H9 (cell line): ENCODE measurements around the gene PFKFB2. TPM values are rescaled to one million over a fixed set of nuclear protein-coding genes. Genes with fewer than 3 reads are reported as not detected.
A peak's percentile ranks its signal among the peaks of the same experiment; 100 is the strongest.

Source experiments
- DNase-seq: peaks from one replicate; pipeline ENCODE4 v3.0.0-alpha.2; 2017
- H2AFZ ChIP-seq: one replicate; pipeline ENCODE4 v1.6.1; 2013; ENCODE audit warnings: mild to moderate bottlenecking, low read length, control low read depth, moderate library complexity
- H2AK5ac ChIP-seq: 2 replicates; pipeline ENCODE4 v1.6.1; 2013; ENCODE audit warnings: low read length, control low read depth, mixed read lengths; ENCODE audit not compliant: insufficient read length
- H2BK120ac ChIP-seq: one replicate; pipeline ENCODE4 v1.6.1; 2013; ENCODE audit warnings: low read depth, mild to moderate bottlenecking, low read length, control low read depth, inconsistent platforms; ENCODE audit not compliant: poor library complexity, severe bottlenecking
- H2BK12ac ChIP-seq: 2 replicates; pipeline ENCODE4 v1.6.1; 2013; ENCODE audit warnings: low read length, control low read depth, mixed read lengths, low read depth; ENCODE audit not compliant: insufficient read length
- H2BK15ac ChIP-seq: 2 replicates; pipeline ENCODE4 v1.6.1; 2013; ENCODE audit warnings: low read depth, low read length, control low read depth
- H2BK20ac ChIP-seq: one replicate; pipeline ENCODE4 v1.6.1; 2013; ENCODE audit warnings: low read depth, mild to moderate bottlenecking, low read length, control low read depth, inconsistent platforms; ENCODE audit not compliant: poor library complexity, severe bottlenecking
- H2BK5ac ChIP-seq: 2 replicates; pipeline ENCODE4 v1.6.1; 2013; ENCODE audit warnings: low read length, control low read depth, mixed read lengths; ENCODE audit not compliant: insufficient read length
- H3K14ac ChIP-seq: 2 replicates; pipeline ENCODE4 v1.6.1; 2013; ENCODE audit warnings: low read length, control low read depth; ENCODE audit not compliant: insufficient read depth
- H3K18ac ChIP-seq: 2 replicates; pipeline ENCODE4 v1.6.1; 2013; ENCODE audit warnings: low read depth, mild to moderate bottlenecking, mixed read lengths, low read length, control low read depth; ENCODE audit not compliant: insufficient read length
- H3K23ac ChIP-seq: 2 replicates; pipeline ENCODE4 v1.6.1; 2013; ENCODE audit warnings: low read length, control low read depth, mixed read lengths, low read depth; ENCODE audit not compliant: insufficient read length
- H3K23me2 ChIP-seq: 2 replicates; pipeline ENCODE4 v1.6.1; 2013; ENCODE audit warnings: low read depth, mild to moderate bottlenecking, mixed read lengths, low read length, control low read depth; ENCODE audit not compliant: insufficient read length, poor library complexity, severe bottlenecking
- H3K27ac ChIP-seq: 2 replicates; pipeline ENCODE4 v1.5.1; 2013; ENCODE audit warnings: low read length, control low read depth, mixed read lengths, low read depth; ENCODE audit not compliant: insufficient read length
- H3K27me3 ChIP-seq: 2 replicates; pipeline ENCODE4 v1.6.1; 2013; ENCODE audit warnings: low read length, control low read depth, inconsistent platforms; ENCODE audit not compliant: insufficient read depth
- H3K4ac ChIP-seq: 2 replicates; pipeline ENCODE4 v1.6.1; 2013; ENCODE audit warnings: low read depth, mild to moderate bottlenecking, control low read depth, inconsistent platforms, low read length, moderate library complexity
- H3K4me1 ChIP-seq: 2 replicates; pipeline ENCODE4 v1.6.1; 2013; ENCODE audit warnings: low read length, control low read depth, inconsistent platforms; ENCODE audit not compliant: insufficient read depth
- H3K4me2 ChIP-seq: 2 replicates; pipeline ENCODE4 v1.6.1; 2013; ENCODE audit warnings: low read length, control low read depth, mixed read lengths; ENCODE audit not compliant: insufficient read length, insufficient read depth
- H3K56ac ChIP-seq: 2 replicates; pipeline ENCODE4 v1.6.1; 2013; ENCODE audit warnings: low read depth, mild to moderate bottlenecking, mixed read lengths, low read length, control low read depth; ENCODE audit not compliant: insufficient read length
- H3K79me1 ChIP-seq: 2 replicates; pipeline ENCODE4 v1.6.1; 2013; ENCODE audit warnings: low read depth, mild to moderate bottlenecking, moderate library complexity, low read length, control low read depth, inconsistent platforms; ENCODE audit not compliant: insufficient read depth, poor library complexity, severe bottlenecking
- H3K79me2 ChIP-seq: 2 replicates; pipeline ENCODE4 v1.6.1; 2013; ENCODE audit warnings: low read length, control low read depth, inconsistent platforms; ENCODE audit not compliant: insufficient read depth
- H3K9ac ChIP-seq: 2 replicates; pipeline ENCODE4 v1.6.1; 2013; ENCODE audit warnings: low read length, control low read depth, mixed read lengths; ENCODE audit not compliant: insufficient read length; ENCODE audit errors: extremely low read depth
- H3K9me3 ChIP-seq: one replicate; pipeline ENCODE4 v1.6.1; 2013; ENCODE audit warnings: low read depth, low read length, inconsistent platforms; ENCODE audit not compliant: control insufficient read depth
- H3T11ph ChIP-seq: one replicate; pipeline ENCODE4 v1.6.1; 2013; ENCODE audit warnings: mild to moderate bottlenecking, low read length, control low read depth, inconsistent platforms
- H4K20me1 ChIP-seq: one replicate; pipeline ENCODE4 v1.6.1; 2013; ENCODE audit not compliant: control insufficient read depth, insufficient read length, insufficient read depth
- H4K5ac ChIP-seq: 2 replicates; pipeline ENCODE4 v1.6.1; 2013; ENCODE audit warnings: low read depth, mild to moderate bottlenecking, mixed read lengths, low read length, control low read depth; ENCODE audit not compliant: insufficient read length
- H4K8ac ChIP-seq: replicated peaks from 2 replicates; pipeline ENCODE4 v1.6.1; 2013; ENCODE audit warnings: low read length, control low read depth, mixed read lengths, low read depth; ENCODE audit not compliant: insufficient read length
- H4K91ac ChIP-seq: 2 replicates; pipeline ENCODE4 v1.6.1; 2013; ENCODE audit warnings: low read depth, mild to moderate bottlenecking, moderate library complexity, mixed read lengths, low read length, control low read depth; ENCODE audit not compliant: insufficient read length
- H3K27ac Mint-ChIP-seq, 3 experiments: 2 replicates in 2 of 3; 3 replicates in 1 of 3; pipeline ENCODE4 v1.8.0; 2020 to 2021; ENCODE audit warnings: mixed read lengths in 3 of 3, mild to moderate bottlenecking in 1 of 3, moderate library complexity in 1 of 3
- H3K27me3 Mint-ChIP-seq: 2 replicates; pipeline ENCODE4 v1.8.0; 2021; ENCODE audit warnings: low read depth, mild to moderate bottlenecking, moderate library complexity, mixed read lengths
- H3K36me3 Mint-ChIP-seq, 3 experiments: 2 replicates in 2 of 3; 3 replicates in 1 of 3; pipeline ENCODE4 v1.8.0; 2020 to 2021; ENCODE audit warnings: low read depth in 3 of 3, mixed read lengths in 3 of 3; ENCODE audit not compliant: insufficient read depth in 1 of 3
- H3K4me1 Mint-ChIP-seq, 2 experiments: 2 replicates each; pipeline ENCODE4 v1.8.0; 2020; ENCODE audit warnings: mixed read lengths in 2 of 2
- H3K4me3 Mint-ChIP-seq, 2 experiments: 2 replicates in 1 of 2; 3 replicates in 1 of 2; pipeline ENCODE4 v1.8.0; 2020 to 2021; ENCODE audit warnings: mild to moderate bottlenecking in 2 of 2, mixed read lengths in 2 of 2, moderate library complexity in 1 of 2
- H3K9me3 Mint-ChIP-seq, 2 experiments: 2 replicates in 1 of 2; 3 replicates in 1 of 2; pipeline ENCODE4 v1.8.0; 2020; ENCODE audit warnings: mild to moderate bottlenecking in 2 of 2, mixed read lengths in 2 of 2, moderate library complexity in 1 of 2
- CTCF ChIP-seq: fragments of 200-600 bp; sonication (generic); conservative IDR thresholded peaks from 3 replicates; pipeline ENCODE4 v1.8.0; 2021; ENCODE audit warnings: antibody characterized with exemption, mild to moderate bottlenecking
- WGBS: extraction: QIAGEN DNeasy Blood & Tissue Kit; methylation state at CpG from one replicate; pipeline ENCODE4 v1.1.7; 2013; ENCODE audit warnings: missing lambda C conversion rate, low lambda C conversion rate, mixed read lengths; ENCODE audit not compliant: insufficient read length; ENCODE audit errors: extremely low coverage; 5-methylcytosine and 5-hydroxymethylcytosine counted together
- total RNA-seq: library from RNA; stranded (reverse); gene quantifications from 2 replicates; pipeline ENCODE4 v1.2.1, GENCODE V29; 2021

PFKFB2 gene
- total RNA-seq, 1 experiment from 2014 or later, result 14.6 TPM

DNA sequence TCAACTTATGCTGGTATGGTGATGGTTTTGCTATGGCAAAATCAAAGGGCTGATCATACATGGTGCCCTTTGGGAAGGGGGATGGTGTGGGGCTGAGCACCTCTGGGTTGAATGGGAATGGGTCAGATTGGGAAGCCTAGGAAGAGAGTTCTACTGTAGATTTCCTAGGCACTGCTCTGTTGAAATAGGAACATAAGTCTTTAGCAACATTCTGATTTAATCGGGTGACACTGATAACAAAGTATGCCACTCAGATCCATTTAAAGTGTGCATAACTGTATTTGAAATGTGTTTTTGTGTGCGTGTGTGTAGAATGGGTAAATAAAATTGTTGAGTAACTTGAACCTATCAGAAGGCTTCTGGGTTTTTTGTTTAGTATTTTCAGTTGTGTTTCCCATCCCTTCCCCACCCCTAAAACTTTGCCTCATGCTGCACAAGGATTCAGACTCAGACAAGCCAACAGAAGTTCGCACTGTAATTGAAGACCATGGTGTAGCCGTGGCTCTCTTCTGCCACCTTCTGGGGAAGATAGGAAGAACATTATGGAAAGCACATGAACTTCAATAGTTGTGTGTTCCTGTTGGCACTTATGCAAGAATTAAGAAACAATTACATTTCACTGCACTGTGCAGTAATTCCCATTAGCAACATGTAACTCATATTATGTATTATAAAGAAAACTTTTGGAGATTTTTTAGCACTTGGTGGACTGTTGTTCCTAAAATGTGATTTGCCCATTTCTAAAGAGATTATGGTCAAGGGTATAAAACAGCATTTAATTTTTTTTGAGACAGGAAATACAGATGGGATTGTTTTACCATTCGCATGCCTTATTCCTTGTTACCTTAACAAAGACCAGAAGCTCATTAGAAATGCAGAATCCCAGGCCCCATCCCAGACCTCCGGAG is 24.6 kb downstream of the PFKFB2 start:
- Histone ChIP-seq H2AFZ (no peak overlapping the region), H2BK20ac (no peak overlapping the region), H3K18ac (no peak overlapping the region), H3K14ac (no peak overlapping the region), H4K8ac (no peak overlapping the region), H3T11ph (no peak overlapping the region), H3K27me3 (no peaks in the 10 kb centered on the region), H4K5ac (no peak overlapping the region), H3K9ac (no peak overlapping the region), H3K4me2 (no peak overlapping the region), H2BK120ac (no peak overlapping the region), H3K4me1 (no peaks in the 10 kb centered on the region), H3K79me1 (no peaks in the 10 kb centered on the region), H2BK15ac (no peak overlapping the region), H3K56ac (no peak overlapping the region), H3K79me2 (no peaks in the 10 kb centered on the region), H3K23ac (no peak overlapping the region), H4K20me1 (no peaks in the 10 kb centered on the region), H3K4ac (no peak overlapping the region), H2BK12ac (no peak overlapping the region), H4K91ac (no peak overlapping the region), H3K27ac (no peak overlapping the region), H2BK5ac (no peak overlapping the region), H3K23me2 (no peaks in the 10 kb centered on the region), H2AK5ac (no peak overlapping the region), H3K9me3 (no peaks in the 10 kb centered on the region)
- no peaks in the 10 kb centered on the region for H3K27me3 Mint-ChIP-seq
- no peaks in the 10 kb centered on the region; a peak in 1 of 7 replicates for H3K36me3 Mint-ChIP-seq
- TF ChIP-seq CTCF, result peak; percentile 88
- H3K4me3 Mint-ChIP-seq, result no peak overlapping the region
- peaks cover 0 to 8% of the 10 kb centered on the region in 2 experiments; a peak in 1 of 4 replicates for H3K4me1 Mint-ChIP-seq
- peak; percentile 55 for DNase-seq
- H3K9me3 Mint-ChIP-seq, result no peaks in the 10 kb centered on the region
- WGBS, result no CpG with 5 or more reads among the region's 6 CpGs
- H3K27ac Mint-ChIP-seq, result peak overlapping the region in 1 of 3 experiments; percentile 31; a peak in 1 of 7 replicates
